Heart left ventricle (tissue), 13 donors: ENCODE measurements around the gene BAZ2B.

ENCODE experiments used
- POLR2A ChIP-seq, 2 donors: fragments of 450-650 bp; IDR thresholded peaks; one replicate each; pipeline ENCODE4 v1.6.1; 2017; ENCODE audit warnings: antibody characterized with exemption in 2 of 2, mild to moderate bottlenecking in 2 of 2, moderate library complexity in 2 of 2
- TF ChIP-seq, protein P1 (sequence below), 12 donors: fragments of 200-600 bp; sonication (generic) in 4 of 12; IDR thresholded peaks; one replicate each; pipeline versions ENCODE4 v1.5.0 to v1.8.0; 2018 to 2022; ENCODE audit warnings: antibody characterized with exemption in 12 of 12, mild to moderate bottlenecking in 5 of 12
- donor health status: ischemic (EF 13 %, LVEDD 7.1; RV severe dilation, severe dysfunction).
- donor health status: DM: no; HTN: yes; CAD: no.
- donor health status: DM: no; HTN: no; CAD: no.
- donor health status: ischemic (EF 25% LVEDD 6.9; RV normal size, moderate dysfunction).
- donor health status: ischemic (EF 25% LVEDD 5.7; RV mildly dilated, moderate dysfunction).
- donor health status: ischemic (EF 35%, LVEDD 5.7; RV mildly dilated, moderate dysfunction).
- donor health status: nonischemic (EF 11% LVEDD 7.7; RV severe dilation, severe dysfunction).
- donor health status: DM: yes; HTN: yes; CAD: no.
- donor health status: PGD.
- donor health status: ischemic (EF 29% LVEDD 5.4; RV normal size, mild dysfunction).
- donor health status: nonischemic (EF 23%, LVEDD 6.1; RV moderate dilation, normal function).

DNA sequence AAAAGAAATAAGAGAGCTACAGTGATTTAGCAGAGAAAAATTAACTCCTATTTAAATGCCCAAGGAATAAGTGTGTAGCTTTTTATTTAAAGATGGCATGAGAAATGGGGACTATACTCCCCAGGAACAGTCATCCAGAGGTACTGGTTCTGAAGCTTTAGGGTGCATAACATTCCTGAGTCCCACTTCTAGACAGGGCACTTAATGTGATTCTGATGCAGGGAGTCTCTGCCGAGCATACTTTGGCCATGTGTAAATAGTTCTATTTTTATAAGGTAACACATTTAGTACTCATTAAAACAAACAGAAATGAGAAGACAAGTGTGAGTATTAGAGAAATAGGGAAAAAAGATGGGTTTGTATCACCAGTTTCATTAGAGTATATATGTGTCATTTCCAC lies 175.2 kb downstream of the BAZ2B start:
- TF ChIP-seq, protein P1, sequence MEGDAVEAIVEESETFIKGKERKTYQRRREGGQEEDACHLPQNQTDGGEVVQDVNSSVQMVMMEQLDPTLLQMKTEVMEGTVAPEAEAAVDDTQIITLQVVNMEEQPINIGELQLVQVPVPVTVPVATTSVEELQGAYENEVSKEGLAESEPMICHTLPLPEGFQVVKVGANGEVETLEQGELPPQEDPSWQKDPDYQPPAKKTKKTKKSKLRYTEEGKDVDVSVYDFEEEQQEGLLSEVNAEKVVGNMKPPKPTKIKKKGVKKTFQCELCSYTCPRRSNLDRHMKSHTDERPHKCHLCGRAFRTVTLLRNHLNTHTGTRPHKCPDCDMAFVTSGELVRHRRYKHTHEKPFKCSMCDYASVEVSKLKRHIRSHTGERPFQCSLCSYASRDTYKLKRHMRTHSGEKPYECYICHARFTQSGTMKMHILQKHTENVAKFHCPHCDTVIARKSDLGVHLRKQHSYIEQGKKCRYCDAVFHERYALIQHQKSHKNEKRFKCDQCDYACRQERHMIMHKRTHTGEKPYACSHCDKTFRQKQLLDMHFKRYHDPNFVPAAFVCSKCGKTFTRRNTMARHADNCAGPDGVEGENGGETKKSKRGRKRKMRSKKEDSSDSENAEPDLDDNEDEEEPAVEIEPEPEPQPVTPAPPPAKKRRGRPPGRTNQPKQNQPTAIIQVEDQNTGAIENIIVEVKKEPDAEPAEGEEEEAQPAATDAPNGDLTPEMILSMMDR (IDR thresholded peaks at IDR 0.05) = no peak
- TF ChIP-seq POLR2A (IDR thresholded peaks at IDR 0.05) = no peak
